GM18505 (cell line): Measurements from ENCODE around the gene TMEM132D.

Experiments
- ATAC-seq: cut with Tn5 transposase; IDR thresholded peaks from one replicate; pipeline ENCODE4 v1.9.1; 2021; ENCODE audit not compliant: unreplicated experiment
- POLR2A ChIP-seq: IDR thresholded peaks from 4 replicates; pipeline ENCODE4 v1.6.1; 2011; ENCODE audit warnings: borderline replicate concordance; ENCODE audit not compliant: insufficient read depth, insufficient read length; ENCODE audit errors: extremely low read depth

The TMEM132D gene

GRCh38 chr12:129025055-129025454, 878.8 kb downstream of the TMEM132D start:
- TF ChIP-seq POLR2A, result no peak
- ATAC-seq, result no peak
